Measurements from ENCODE around the gene INPP5K. TPM values are rescaled to one million over a fixed set of nuclear protein-coding genes. Genes with fewer than 3 reads are reported as not detected.

Gene INPP5K
- total RNA-seq, 4 donors from 2014 or later = 18.4 to 44.3 (median 35.0) TPM

GRCh38 chr17:1484676-1485422 is 31.6 kb downstream of the INPP5K start:
- WGBS, 2 donors = 0 to 5% methylated on average over 2 to 6 of the region's 19 CpGs
- H3K36me3 ChIP-seq = peaks cover 9 to 45% (median 21%) of the 10 kb centered on the region in 3 donors
- intact Hi-C loops (cut with DNase I) = no loop called here
- H3K9me3 ChIP-seq = no peaks in the 10 kb centered on the region
- peak overlapping the region; percentile 94 to 98 (median 96) for H3K27ac ChIP-seq
- no peaks in the 10 kb centered on the region for H3K27me3 ChIP-seq
- H3K4me3 ChIP-seq = peak overlapping the region; percentile 62 to 94 (median 63)
- DNase-seq = no peak
- peaks cover 34 to 66% (median 35%) of the 10 kb centered on the region in 3 donors for H3K4me1 ChIP-seq
- TF ChIP-seq POLR2A (IDR thresholded peaks at IDR 0.05) (no peak), CTCF (IDR thresholded peaks at IDR 0.05) (peak in 2 of 6 experiments; percentile 6 to 30)

- no peak for TF ChIP-seq POLR2A (IDR thresholded peaks at IDR 0.05)
- TF ChIP-seq CTCF (IDR thresholded peaks at IDR 0.05) = no peak
- peak overlapping the region in 2 of 4 donors; percentile 63 to 94 for H3K4me3 ChIP-seq
- no peaks in the 10 kb centered on the region for H3K27me3 ChIP-seq
- no peaks in the 10 kb centered on the region for H3K9me3 ChIP-seq
- H3K36me3 ChIP-seq = peaks cover 16 to 53% (median 27%) of the 10 kb centered on the region in 3 donors
- peaks cover 31 to 58% (median 34%) of the 10 kb centered on the region in 3 donors for H3K4me1 ChIP-seq
- no peak for DNase-seq
- H3K27ac ChIP-seq = peak overlapping the region; percentile 94 to 98 (median 96)
- intact Hi-C loops (cut with DNase I) = no loop called here
- WGBS, 2 donors = 91 to 98% methylated on average over 11 to 24 of the region's 29 CpGs
These were observed 32.3 kb downstream of the INPP5K start for GRCh38 chr17:1484060-1484535.

DNA sequence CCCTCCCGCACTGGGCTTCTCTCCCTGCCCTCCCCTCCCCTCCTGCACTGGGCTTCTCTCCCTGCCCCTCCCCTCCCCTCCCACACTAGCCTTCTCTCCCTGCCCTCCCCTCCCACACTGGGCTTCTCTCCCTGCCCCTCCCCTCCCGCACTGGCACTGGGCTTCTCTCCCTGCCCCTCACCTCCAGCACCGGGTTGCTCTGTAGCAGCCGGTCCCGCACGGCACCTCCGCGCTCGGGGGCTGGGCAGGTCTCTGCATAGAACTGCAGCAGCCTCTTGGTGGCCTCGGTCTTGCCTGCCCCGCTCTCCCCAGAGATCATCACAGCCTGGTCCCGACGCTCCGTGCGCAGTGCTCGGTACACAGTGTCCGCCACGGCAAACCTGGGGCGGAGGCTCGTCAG is 33.7 kb downstream of the INPP5K start:
- Histone ChIP-seq H3K4me3 (no peak overlapping the region), H3K9me3 (no peaks in the 10 kb centered on the region), H3K36me3 (peaks cover 29 to 67% (median 37%) of the 10 kb centered on the region in 3 donors), H3K4me1 (peaks cover 21 to 44% (median 22%) of the 10 kb centered on the region in 3 donors), H3K27me3 (no peaks in the 10 kb centered on the region), H3K27ac (peak overlapping the region in 3 of 4 donors; percentile 21 to 61 (median 44))
- intact Hi-C loops (cut with DNase I) = no loop called here
- 79 to 100% methylated on average over 2 to 16 of the region's 20 CpGs for WGBS, 2 donors
- no peak for DNase-seq
- TF ChIP-seq CTCF (IDR thresholded peaks at IDR 0.05) (no peak), POLR2A (IDR thresholded peaks at IDR 0.05) (no peak)

GRCh38 chr17:1481736-1482135 is 34.7 kb downstream of the INPP5K start:
- intact Hi-C loops (cut with DNase I) = no loop called here
- H3K9me3 ChIP-seq = no peaks in the 10 kb centered on the region
- TF ChIP-seq POLR2A (IDR thresholded peaks at IDR 0.05) (no peak), CTCF (IDR thresholded peaks at IDR 0.05) (no peak)
- peak overlapping the region in 1 of 4 donors; percentile 2 for H3K27ac ChIP-seq
- peaks cover 12 to 36% (median 13%) of the 10 kb centered on the region in 3 donors for H3K4me1 ChIP-seq
- H3K27me3 ChIP-seq = no peaks in the 10 kb centered on the region
- H3K4me3 ChIP-seq = no peak overlapping the region
- H3K36me3 ChIP-seq = peaks cover 38 to 76% (median 44%) of the 10 kb centered on the region in 3 donors
- 79 to 86% methylated on average over 10 to 11 of the region's 11 CpGs for WGBS, 2 donors
- DNase-seq = no peak
